RWPE2 (cell line): Measurements from ENCODE around the gene IL32.

ENCODE experiments used
- ATAC-seq: fragments of 200-7000 bp; cut with Tn5 transposase; 3 replicates; pipeline ENCODE4 v1.9.1; 2021; ENCODE audit warnings: low read depth
- DNase-seq: peaks from one replicate; pipeline ENCODE4 v3.0.0-alpha.2; 2020; ENCODE audit warnings: low spot score
- H3K27ac ChIP-seq: fragments of 450-650 bp; 2 replicates; pipeline ENCODE4 v1.5.1; 2017; ENCODE audit warnings: mild to moderate bottlenecking; ENCODE audit not compliant: poor library complexity, severe bottlenecking
- H3K27me3 ChIP-seq: fragments of 250-450 bp; sonication (Bioruptor Pico); 2 replicates; pipeline ENCODE4 v1.5.1; 2021; ENCODE audit warnings: mild to moderate bottlenecking, moderate library complexity; ENCODE audit not compliant: insufficient read depth, poor library complexity, severe bottlenecking
- H3K36me3 ChIP-seq: fragments of 250-450 bp; sonication (Bioruptor Pico); 2 replicates; pipeline ENCODE4 v1.5.1; 2020; ENCODE audit warnings: low read depth, mild to moderate bottlenecking, moderate library complexity
- H3K4me1 ChIP-seq: fragments of 250-450 bp; sonication (Bioruptor Pico); 2 replicates; pipeline ENCODE4 v1.5.1; 2021; ENCODE audit warnings: mild to moderate bottlenecking, moderate library complexity; ENCODE audit not compliant: insufficient read depth, poor library complexity, severe bottlenecking
- H3K4me3 ChIP-seq: fragments of 250-450 bp; sonication (Bioruptor Pico); 2 replicates; pipeline ENCODE4 v1.5.1; 2021; ENCODE audit warnings: mild to moderate bottlenecking, moderate library complexity; ENCODE audit not compliant: severe bottlenecking
- H3K9me3 ChIP-seq: fragments of 250-450 bp; sonication (Bioruptor Pico); 2 replicates; pipeline ENCODE4 v1.5.1; 2021; ENCODE audit warnings: mild to moderate bottlenecking, moderate library complexity; ENCODE audit not compliant: severe bottlenecking
- CTCF ChIP-seq: fragments of 450-650 bp; IDR thresholded peaks from one replicate; pipeline ENCODE4 v1.5.1; 2017; ENCODE audit warnings: mild to moderate bottlenecking, moderate library complexity; ENCODE audit not compliant: poor library complexity, severe bottlenecking

Gene IL32

GRCh38 chr16:3025032-3026002 is 40.1 kb upstream of the IL32 start:
- H3K27ac ChIP-seq: peak overlapping the region; percentile 100
- H3K4me1 ChIP-seq: peaks cover 10% of the 10 kb centered on the region
- H3K36me3 ChIP-seq: peaks cover 43% of the 10 kb centered on the region
- no peaks in the 10 kb centered on the region for H3K9me3 ChIP-seq
- DNase-seq (no peak), ATAC-seq (no peak)
- TF ChIP-seq CTCF: no peak
- no peak overlapping the region for H3K4me3 ChIP-seq
- peaks cover 19% of the 10 kb centered on the region for H3K27me3 ChIP-seq

GRCh38 chr16:3026003-3026378 is 39.4 kb upstream of the IL32 start:
- no peak for ATAC-seq
- H3K4me1 ChIP-seq: peaks cover 10% of the 10 kb centered on the region
- H3K4me3 ChIP-seq: no peak overlapping the region
- peaks cover 40% of the 10 kb centered on the region for H3K36me3 ChIP-seq
- TF ChIP-seq CTCF: no peak
- H3K27ac ChIP-seq: no peak overlapping the region
- no peaks in the 10 kb centered on the region for H3K9me3 ChIP-seq
- H3K27me3 ChIP-seq: peaks cover 19% of the 10 kb centered on the region
- no peak for DNase-seq

- Histone ChIP-seq H3K9me3 (no peaks in the 10 kb centered on the region), H3K36me3 (peaks cover 31% of the 10 kb centered on the region)
- ATAC-seq: no peak
Measured at GRCh38 chr16:3026609-3027488, 38.6 kb upstream of the IL32 start.

GRCh38 chr16:3027489-3027795 is 38.0 kb upstream of the IL32 start:
- Histone ChIP-seq H3K9me3 (no peaks in the 10 kb centered on the region), H3K27me3 (peaks cover 24% of the 10 kb centered on the region), H3K4me3 (no peak overlapping the region), H3K4me1 (peaks cover 9% of the 10 kb centered on the region), H3K27ac (no peak overlapping the region), H3K36me3 (peaks cover 25% of the 10 kb centered on the region)
- ATAC-seq (no peak), DNase-seq (no peak)
- no peak for TF ChIP-seq CTCF

More at GRCh38 chr16:3026609-3027488, 38.6 kb upstream of the IL32 start:
- no peak overlapping the region for H3K27ac ChIP-seq
- peak; percentile 56 for DNase-seq
- no peak overlapping the region for H3K4me3 ChIP-seq
- TF ChIP-seq CTCF: no peak
- peaks cover 20% of the 10 kb centered on the region for H3K27me3 ChIP-seq
- H3K4me1 ChIP-seq: peaks cover 10% of the 10 kb centered on the region
